Activated naive CD4-positive, alpha-beta T cell treated with anti-CD3 and anti-CD28 coated beads for 36 hours (primary cell): Measurements from ENCODE around the gene CES3. TPM values are rescaled to one million over a fixed set of nuclear protein-coding genes. Genes with fewer than 3 reads are reported as not detected.

Experiments
- CTCF ChIA-PET: fragments of 350-600 bp; sonication (Branson Sonifier 250); formaldehyde crosslinking; loops from one replicate; lab custom pipeline; 2021; ENCODE audit warnings: antibody characterized with exemption; lab: Charles Lee
- DNase-seq: peaks from one replicate; pipeline ENCODE4 v3.0.0-alpha.2; 2020
- H3K27ac Mint-ChIP-seq: one replicate; pipeline ENCODE4 v1.8.0; 2021; ENCODE audit warnings: mild to moderate bottlenecking, mixed read lengths
- H3K27me3 Mint-ChIP-seq: one replicate; pipeline ENCODE4 v1.8.0; 2021; ENCODE audit warnings: low read depth, mixed read lengths
- H3K36me3 Mint-ChIP-seq: one replicate; pipeline ENCODE4 v1.8.0; 2021; ENCODE audit warnings: low read depth, mixed read lengths
- H3K4me1 Mint-ChIP-seq: one replicate; pipeline ENCODE4 v1.8.0; 2021; ENCODE audit warnings: low read depth, mixed read lengths
- H3K4me3 Mint-ChIP-seq: one replicate; pipeline ENCODE4 v1.8.0; 2021; ENCODE audit warnings: mild to moderate bottlenecking, moderate library complexity, mixed read lengths
- H3K9me3 Mint-ChIP-seq: one replicate; pipeline ENCODE4 v1.8.0; 2021; ENCODE audit warnings: mixed read lengths
- intact Hi-C: fragments of 100-400 bp; cut with micrococcal nuclease; formaldehyde crosslinking; loops from one replicate; pipeline ENCODE4 v1.15.1; 2023
- total RNA-seq, 2 experiments: library from RNA; stranded (reverse); gene quantifications; one replicate each; pipeline ENCODE4 v1.2.3, GENCODE V29; 2021

The CES3 gene
- total RNA-seq, 2 experiments from 2014 or later, result 0.17 to 0.55 TPM

- peak; percentile 72 for DNase-seq
- H3K36me3 Mint-ChIP-seq, result peaks cover 2% of the 10 kb centered on the region
- H3K4me1 Mint-ChIP-seq, result peaks cover 15% of the 10 kb centered on the region
- H3K4me3 Mint-ChIP-seq, result peak overlapping the region; percentile 77
- H3K9me3 Mint-ChIP-seq, result no peaks in the 10 kb centered on the region
- no peaks in the 10 kb centered on the region for H3K27me3 Mint-ChIP-seq
- peak overlapping the region; percentile 68 for H3K27ac Mint-ChIP-seq
- intact Hi-C loops, result loop anchor here (2.0 kb wide), 1 partner anchor 16 kb away; no protein-coding TSS in a partner anchor
- CTCF ChIA-PET, result interaction anchor here (1.5 kb wide), 1 partner anchor 17 kb away, joined by 7 read pairs; no protein-coding TSS in a partner anchor
Measured at GRCh38 chr16:67000384-67001351, 39.6 kb downstream of the CES3 start.

- intact Hi-C loops, result loop anchor here (2.0 kb wide), 1 partner anchor 17 kb away; no protein-coding TSS in a partner anchor
- peak overlapping the region; percentile 25 for H3K4me3 Mint-ChIP-seq
- H3K27me3 Mint-ChIP-seq, result no peaks in the 10 kb centered on the region
- no peak for DNase-seq
- peaks cover 15% of the 10 kb centered on the region for H3K4me1 Mint-ChIP-seq
- CTCF ChIA-PET, result interaction anchor here (1.5 kb wide), 1 partner anchor 16 kb away, joined by 7 read pairs; no protein-coding TSS in a partner anchor
- H3K9me3 Mint-ChIP-seq, result no peaks in the 10 kb centered on the region
- H3K27ac Mint-ChIP-seq, result no peak overlapping the region
- H3K36me3 Mint-ChIP-seq, result peaks cover 2% of the 10 kb centered on the region
Measured at GRCh38 chr16:67001726-67002125, 40.7 kb downstream of the CES3 start.

GRCh38 chr16:67006930-67007658, 46.0 kb downstream of the CES3 start:
- no peaks in the 10 kb centered on the region for H3K9me3 Mint-ChIP-seq
- H3K27me3 Mint-ChIP-seq, result no peaks in the 10 kb centered on the region
- peaks cover 2% of the 10 kb centered on the region for H3K4me1 Mint-ChIP-seq
- H3K4me3 Mint-ChIP-seq, result no peak overlapping the region
- CTCF ChIA-PET, result interaction anchor here (0.5 to 1.7 kb wide), 7 partner anchors 11 to 269 kb away, joined by 3 to 6 read pairs (median 4); no protein-coding TSS in a partner anchor
- intact Hi-C loops, result no loop called here
- H3K27ac Mint-ChIP-seq, result peak overlapping the region; percentile 48
- DNase-seq, result no peak
- peaks cover 2% of the 10 kb centered on the region for H3K36me3 Mint-ChIP-seq

GRCh38 chr16:67009158-67009557, 48.1 kb downstream of the CES3 start:
- DNase-seq, result no peak
- intact Hi-C loops, result no loop called here
- CTCF ChIA-PET, result interaction anchor here (1.0 kb wide), 1 partner anchor 9 kb away, joined by 3 read pairs; no protein-coding TSS in a partner anchor
- no peaks in the 10 kb centered on the region for H3K9me3 Mint-ChIP-seq
- no peak overlapping the region for H3K4me3 Mint-ChIP-seq
- H3K4me1 Mint-ChIP-seq, result peaks cover 3% of the 10 kb centered on the region
- no peak overlapping the region for H3K27ac Mint-ChIP-seq
- peaks cover 2% of the 10 kb centered on the region for H3K36me3 Mint-ChIP-seq
- H3K27me3 Mint-ChIP-seq, result no peaks in the 10 kb centered on the region

GRCh38 chr16:67011274-67011673, 50.2 kb downstream of the CES3 start:
- no peak for DNase-seq
- Mint-ChIP-seq H3K4me1 (peaks cover 3% of the 10 kb centered on the region), H3K36me3 (no peaks in the 10 kb centered on the region), H3K9me3 (no peaks in the 10 kb centered on the region), H3K27me3 (peaks cover 4% of the 10 kb centered on the region), H3K27ac (no peak overlapping the region), H3K4me3 (no peak overlapping the region)
- intact Hi-C loops, result no loop called here
- CTCF ChIA-PET, result interaction anchor here (3.8 kb wide), 1 partner anchor 33 kb away, joined by 22 read pairs; no protein-coding TSS in a partner anchor

- H3K4me1 Mint-ChIP-seq, result peaks cover 5% of the 10 kb centered on the region
- peaks cover 4% of the 10 kb centered on the region for H3K27me3 Mint-ChIP-seq
- no peaks in the 10 kb centered on the region for H3K9me3 Mint-ChIP-seq
- intact Hi-C loops, result no loop called here
- CTCF ChIA-PET, result interaction anchor here (0.6 to 10.3 kb wide), 16 partner anchors 9 to 314 kb away, joined by 3 to 163 read pairs (median 3); partner anchors contain the start of genes B3GNT9, CES4A and NOL3
- no peaks in the 10 kb centered on the region for H3K36me3 Mint-ChIP-seq
- peak overlapping the region; percentile 67 for H3K4me3 Mint-ChIP-seq
- no peak overlapping the region for H3K27ac Mint-ChIP-seq
- no peak for DNase-seq
Measured at GRCh38 chr16:67013233-67013822, 52.3 kb downstream of the CES3 start.

- DNase-seq, result peak; percentile 76
- CTCF ChIA-PET, result interaction anchor here (0.6 to 10.3 kb wide), 16 partner anchors 9 to 315 kb away, joined by 3 to 163 read pairs (median 3); partner anchors contain the start of genes B3GNT9, CES4A and NOL3
- peaks cover 5% of the 10 kb centered on the region for H3K4me1 Mint-ChIP-seq
- H3K36me3 Mint-ChIP-seq, result no peaks in the 10 kb centered on the region
- H3K27me3 Mint-ChIP-seq, result peaks cover 4% of the 10 kb centered on the region
- peak overlapping the region; percentile 75 for H3K4me3 Mint-ChIP-seq
- intact Hi-C loops, result loop anchor here (1.0 to 2.0 kb wide), 3 partner anchors 29 to 119 kb away; no protein-coding TSS in a partner anchor
- no peaks in the 10 kb centered on the region for H3K9me3 Mint-ChIP-seq
- H3K27ac Mint-ChIP-seq, result peak overlapping the region; percentile 18
Measured at GRCh38 chr16:67013823-67014633, 53.0 kb downstream of the CES3 start.

- Mint-ChIP-seq H3K4me3 (peak overlapping the region; percentile 75), H3K27ac (peak overlapping the region; percentile 18), H3K27me3 (peaks cover 4% of the 10 kb centered on the region), H3K36me3 (no peaks in the 10 kb centered on the region), H3K9me3 (no peaks in the 10 kb centered on the region), H3K4me1 (peaks cover 5% of the 10 kb centered on the region)
- DNase-seq, result no peak
- intact Hi-C loops, result loop anchor here (1.0 to 2.0 kb wide), 5 partner anchors 30 to 120 kb away; no protein-coding TSS in a partner anchor
- CTCF ChIA-PET, result interaction anchor here (0.6 to 10.3 kb wide), 9 partner anchors 15 to 170 kb away, joined by 3 to 163 read pairs (median 3); partner anchors contain the start of genes B3GNT9 and CES4A
Measured at GRCh38 chr16:67014634-67015312, 53.7 kb downstream of the CES3 start.

GRCh38 chr16:67015313-67015731, 54.3 kb downstream of the CES3 start:
- Mint-ChIP-seq H3K9me3 (no peaks in the 10 kb centered on the region), H3K36me3 (no peaks in the 10 kb centered on the region), H3K4me1 (peaks cover 5% of the 10 kb centered on the region), H3K27ac (no peak overlapping the region), H3K4me3 (no peak overlapping the region), H3K27me3 (peaks cover 4% of the 10 kb centered on the region)
- intact Hi-C loops, result loop anchor here (1.0 to 2.0 kb wide), 4 partner anchors 31 to 121 kb away; no protein-coding TSS in a partner anchor
- DNase-seq, result no peak
- CTCF ChIA-PET, result interaction anchor here (0.9 to 10.3 kb wide), 5 partner anchors 12 to 167 kb away, joined by 3 to 163 read pairs (median 8); partner anchors contain the start of genes B3GNT9 and CBFB

- CTCF ChIA-PET, result interaction anchor here (0.9 to 10.3 kb wide), 10 partner anchors 11 to 169 kb away, joined by 3 to 163 read pairs (median 14); partner anchors contain the start of genes B3GNT9, CBFB, FBXL8 and MATCAP1
- Mint-ChIP-seq H3K27ac (no peak overlapping the region), H3K27me3 (peaks cover 4% of the 10 kb centered on the region), H3K9me3 (no peaks in the 10 kb centered on the region), H3K36me3 (no peaks in the 10 kb centered on the region), H3K4me1 (peaks cover 5% of the 10 kb centered on the region), H3K4me3 (no peak overlapping the region)
- DNase-seq, result no peak
- intact Hi-C loops, result loop anchor here (2.0 kb wide), 1 partner anchor 93 kb away; the partner anchor contains the start of gene PHAF1
Measured at GRCh38 chr16:67016143-67016542, 55.1 kb downstream of the CES3 start.
